GM23338 (cell line): ENCODE data around the gene PLPP4. TPM values are rescaled to one million over a fixed set of nuclear protein-coding genes. Genes with fewer than 3 reads are reported as not detected.

Experiments used
- ATAC-seq: fragments of 200-7000 bp; cut with Tn5 transposase; 3 replicates; pipeline ENCODE4 v1.9.1; 2020
- DNase-seq: peaks from one replicate; pipeline ENCODE4 v3.0.0-alpha.2; 2015; ENCODE audit warnings: low spot score
- H2AFZ ChIP-seq: fragments of 200-600 bp; sonication (generic); 2 replicates; pipeline ENCODE4 v1.8.0; 2016; ENCODE audit warnings: antibody characterized with exemption, mild to moderate bottlenecking, moderate library complexity
- H3F3A ChIP-seq: fragments of 200-600 bp; sonication (generic); replicated peaks from 2 replicates; pipeline ENCODE4 v1.8.0; 2017; ENCODE audit warnings: antibody characterized with exemption, mixed run types, low read depth
- H3K27ac ChIP-seq: fragments of 200-600 bp; sonication (generic); 2 replicates; pipeline ENCODE4 v1.6.1; 2016; ENCODE audit warnings: low read depth
- H3K27me3 ChIP-seq: fragments of 200-600 bp; sonication (generic); 2 replicates; pipeline ENCODE4 v1.8.0; 2016; ENCODE audit warnings: mild to moderate bottlenecking, mixed run types, moderate library complexity; ENCODE audit not compliant: insufficient read depth
- H3K36me3 ChIP-seq: fragments of 200-600 bp; sonication (generic); 2 replicates; pipeline ENCODE4 v1.8.0; 2016; ENCODE audit warnings: mild to moderate bottlenecking; ENCODE audit not compliant: insufficient read depth
- H3K4me1 ChIP-seq: fragments of 200-600 bp; sonication (generic); 2 replicates; pipeline ENCODE4 v1.8.0; 2016; ENCODE audit warnings: mild to moderate bottlenecking, moderate library complexity; ENCODE audit not compliant: insufficient read depth
- H3K4me2 ChIP-seq: fragments of 200-600 bp; sonication (generic); 2 replicates; pipeline ENCODE4 v1.7.1; 2017; ENCODE audit warnings: mixed run types
- H3K4me3 ChIP-seq: fragments of 200-600 bp; sonication (generic); 2 replicates; pipeline ENCODE4 v1.6.1; 2016; ENCODE audit warnings: mixed run types
- H3K79me2 ChIP-seq: fragments of 200-600 bp; sonication (generic); replicated peaks from 2 replicates; pipeline ENCODE4 v1.8.0; 2017; ENCODE audit warnings: mild to moderate bottlenecking; ENCODE audit not compliant: insufficient read depth
- H3K9me2 ChIP-seq: fragments of 200-600 bp; sonication (generic); 2 replicates; pipeline ENCODE4 v1.8.0; 2017; ENCODE audit not compliant: insufficient read depth
- H4K20me1 ChIP-seq: fragments of 200-600 bp; sonication (generic); replicated peaks from 2 replicates; pipeline ENCODE4 v1.8.0; 2017; ENCODE audit warnings: mild to moderate bottlenecking; ENCODE audit not compliant: insufficient read depth
- H3K27ac Mint-ChIP-seq: 2 replicates; pipeline ENCODE4 v1.8.0; 2020; ENCODE audit warnings: inconsistent platforms, mild to moderate bottlenecking, moderate library complexity, mixed read lengths
- H3K27me3 Mint-ChIP-seq: 3 replicates; pipeline ENCODE4 v1.8.0; 2022; ENCODE audit warnings: low read depth, mild to moderate bottlenecking, moderate library complexity, mixed read lengths, inconsistent platforms; ENCODE audit not compliant: insufficient read depth, poor library complexity
- H3K36me3 Mint-ChIP-seq: 3 replicates; pipeline ENCODE4 v1.8.0; 2021; ENCODE audit warnings: low read depth, mild to moderate bottlenecking, inconsistent platforms, moderate library complexity, mixed read lengths
- H3K4me1 Mint-ChIP-seq: 3 replicates; pipeline ENCODE4 v1.8.0; 2020; ENCODE audit warnings: mild to moderate bottlenecking, inconsistent platforms, mixed read lengths
- H3K4me3 Mint-ChIP-seq: 3 replicates; pipeline ENCODE4 v1.8.0; 2021; ENCODE audit warnings: moderate library complexity, mild to moderate bottlenecking, inconsistent platforms, mixed read lengths
- H3K9me3 Mint-ChIP-seq: 3 replicates; pipeline ENCODE4 v1.8.0; 2020; ENCODE audit warnings: moderate library complexity, mild to moderate bottlenecking, inconsistent platforms, mixed read lengths
- CREB1 ChIP-seq: fragments of 250-450 bp; sonication (Bioruptor Pico); IDR thresholded peaks from 2 replicates; pipeline ENCODE4 v1.5.0; 2020; ENCODE audit warnings: low read depth, mild to moderate bottlenecking, moderate library complexity
- CTCF ChIP-seq, 2 experiments: fragments of 200-600 bp in 1 of 2; sonication (generic) in 1 of 2; conservative IDR thresholded peaks; 2 replicates each; pipeline versions ENCODE4 v1.5.1 to v1.6.1; 2016 to 2017; ENCODE audit warnings: antibody characterized with exemption in 2 of 2, low read depth in 2 of 2, mild to moderate bottlenecking in 2 of 2, moderate library complexity in 1 of 2
- EZH2 ChIP-seq: fragments of 200-600 bp; sonication (generic); IDR thresholded peaks from one replicate; pipeline ENCODE4 v1.8.0; 2017; ENCODE audit warnings: antibody characterized with exemption, mild to moderate bottlenecking, low read depth; ENCODE audit not compliant: unreplicated experiment
- JUNB ChIP-seq: IDR thresholded peaks from one replicate; pipeline ENCODE4 v1.6.1; 2016; ENCODE audit warnings: antibody characterized with exemption; ENCODE audit not compliant: unreplicated experiment
- ZNF114 ChIP-seq: fragments of 250-450 bp; sonication (Bioruptor Pico); IDR thresholded peaks from 2 replicates; pipeline ENCODE4 v1.5.0; 2020; ENCODE audit warnings: mild to moderate bottlenecking, moderate library complexity
- polyA plus RNA-seq: library from polyadenylated mRNA; unstranded; fragments of >200 nt; fragmentation: Nextera tagmentation; extraction: Ambion mirVana; gene quantifications from 2 replicates; pipeline ENCODE4 v1.2.1, GENCODE V29; 2016
- total RNA-seq: library from RNA; depleted of rRNA; stranded (reverse); fragments of >200 nt; shearing (Covaris generic); gene quantifications from 2 replicates; pipeline ENCODE4 v1.2.3, GENCODE V29; 2014

Gene PLPP4
- total and polyA plus RNA-seq, 2 experiments from 2014 or later: 0.24 to 0.31 TPM

GRCh38 chr10:120610791-120611190 lies 153.8 kb downstream of the PLPP4 start:
- ATAC-seq: no peak
- Histone ChIP-seq H3K79me2 (no peaks in the 10 kb centered on the region), H3K36me3 (no peaks in the 10 kb centered on the region), H3K4me1 (peaks cover 6% of the 10 kb centered on the region), H4K20me1 (no peaks in the 10 kb centered on the region), H3F3A (no peaks in the 10 kb centered on the region), H3K27ac (no peak overlapping the region), H3K4me2 (no peak overlapping the region), H3K27me3 (no peaks in the 10 kb centered on the region), H3K4me3 (no peak overlapping the region), H2AFZ (no peak overlapping the region), H3K9me2 (peaks cover 13% of the 10 kb centered on the region)
- H3K36me3 Mint-ChIP-seq: no peaks in the 10 kb centered on the region
- H3K4me3 Mint-ChIP-seq: no peak overlapping the region
- no peak for DNase-seq
- peaks cover 4% of the 10 kb centered on the region; the same call in 2 of the 3 replicates for H3K4me1 Mint-ChIP-seq
- peaks cover 6% of the 10 kb centered on the region; the same call in 2 of the 3 replicates for H3K9me3 Mint-ChIP-seq
- no peaks in the 10 kb centered on the region for H3K27me3 Mint-ChIP-seq
- no peak overlapping the region for H3K27ac Mint-ChIP-seq
- TF ChIP-seq EZH2: no peak

- H3K4me2 ChIP-seq: no peak overlapping the region
- peaks cover 6% of the 10 kb centered on the region; the same call in 1 of the 2 replicates for H3K4me1 ChIP-seq
- H2AFZ ChIP-seq: no peak overlapping the region
- H3K4me3 ChIP-seq: no peak overlapping the region
- ATAC-seq (no peak), DNase-seq (no peak)
- peaks cover 3% of the 10 kb centered on the region; the same call in 2 of the 3 replicates for H3K36me3 Mint-ChIP-seq
- no peak overlapping the region for H3K27ac Mint-ChIP-seq
- H3K4me3 Mint-ChIP-seq: no peak overlapping the region
- no peak overlapping the region for H3K27ac ChIP-seq
- H3K79me2 ChIP-seq: no peaks in the 10 kb centered on the region
- H3K36me3 ChIP-seq: 0 out of 2 replicates have a peak, but pooled peaks cover 11% of the 10 kb centered on the region
- peaks cover 13% of the 10 kb centered on the region; the same call in 2 of the 3 replicates for H3K9me3 Mint-ChIP-seq
- H3K27me3 ChIP-seq: no peaks in the 10 kb centered on the region
- H3K9me2 ChIP-seq: peaks cover 7% of the 10 kb centered on the region
- H3F3A ChIP-seq: no peaks in the 10 kb centered on the region
- no peaks in the 10 kb centered on the region for H3K27me3 Mint-ChIP-seq
- TF ChIP-seq JUNB: no peak
- H3K4me1 Mint-ChIP-seq: peaks cover 4% of the 10 kb centered on the region; the same call in 2 of the 3 replicates
- H4K20me1 ChIP-seq: no peaks in the 10 kb centered on the region
Observed at GRCh38 chr10:120612756-120613155, 155.7 kb downstream of the PLPP4 start.

- Mint-ChIP-seq H3K27ac (no peak overlapping the region), H3K4me3 (no peak overlapping the region), H3K27me3 (no peaks in the 10 kb centered on the region), H3K36me3 (peaks cover 3% of the 10 kb centered on the region; the same call in 2 of the 3 replicates), H3K4me1 (peaks cover 4% of the 10 kb centered on the region; the same call in 2 of the 3 replicates), H3K9me3 (peaks cover 13% of the 10 kb centered on the region; the same call in 2 of the 3 replicates)
- TF ChIP-seq ZNF114 (CRISPR knock-in tag) (no peak), CTCF (conservative IDR thresholded peaks at IDR 0.05; ENCODE audit: low read depth in 2 of 2) (no peak), EZH2 (no peak), CREB1 (CRISPR knock-in tag) (no peak)
- H4K20me1 ChIP-seq: no peaks in the 10 kb centered on the region
- H3K9me2 ChIP-seq: peaks cover 8% of the 10 kb centered on the region
- no peaks in the 10 kb centered on the region for H3K27me3 ChIP-seq
- H3K79me2 ChIP-seq: no peaks in the 10 kb centered on the region
- H3K4me2 ChIP-seq: no peak overlapping the region
- H2AFZ ChIP-seq: no peak overlapping the region
- 0 out of 2 replicates have a peak, but pooled peaks cover 11% of the 10 kb centered on the region for H3K36me3 ChIP-seq
- ATAC-seq (no peak), DNase-seq (no peak)
- no peaks in the 10 kb centered on the region for H3F3A ChIP-seq
- peaks cover 6% of the 10 kb centered on the region; the same call in 1 of the 2 replicates for H3K4me1 ChIP-seq
- H3K27ac ChIP-seq: no peak overlapping the region
- no peak overlapping the region for H3K4me3 ChIP-seq
Observed at GRCh38 chr10:120613180-120613579, 156.2 kb downstream of the PLPP4 start.
